Common myeloid progenitor, CD34-positive (primary cell): Measurements from ENCODE around the gene SCUBE1.

Experiments used
- CTCF ChIA-PET: fragments of 350-600 bp; sonication (Branson Sonifier 250); formaldehyde crosslinking; loops from one replicate; lab custom pipeline; 2021; ENCODE audit warnings: antibody characterized with exemption; lab: Charles Lee
- POLR2A ChIA-PET: fragments of 350-600 bp; sonication (Branson Sonifier 250); formaldehyde crosslinking; loops from one replicate; lab custom pipeline; 2021; ENCODE audit warnings: antibody characterized with exemption; lab: Charles Lee
- DNase-seq, 3 donors: peaks; one replicate each; pipeline versions ENCODE4 v3.0.0 to v3.0.0-alpha.2; 2013
- H3K27ac ChIP-seq, 2 experiments: 1 replicate in 1 of 2; 2 replicates in 1 of 2; pipeline ENCODE4 v1.7.0; 2013; ENCODE audit warnings: inconsistent platforms in 2 of 2, low read length in 2 of 2, mild to moderate bottlenecking in 2 of 2, low read depth in 1 of 2, moderate library complexity in 1 of 2; ENCODE audit not compliant: severe bottlenecking in 2 of 2, insufficient read depth in 1 of 2, poor library complexity in 1 of 2
- H3K27me3 ChIP-seq, 5 experiments: replicated peaks in 2 of 5; 1 replicate in 3 of 5; 2 replicates in 2 of 5; pipeline versions ENCODE4 v1.6.1 to v1.7.0; 2013; ENCODE audit warnings: low read length in 4 of 5, mild to moderate bottlenecking in 2 of 5, moderate library complexity in 2 of 5, inconsistent platforms in 1 of 5; ENCODE audit not compliant: insufficient read depth in 5 of 5, control insufficient read depth in 4 of 5
- H3K36me3 ChIP-seq, 4 experiments: 1 replicate in 2 of 4; 2 replicates in 2 of 4; pipeline versions ENCODE4 v1.6.1 to v1.7.0; 2013; ENCODE audit warnings: low read length in 3 of 4, control low read depth in 1 of 4, mild to moderate bottlenecking in 1 of 4; ENCODE audit not compliant: control insufficient read depth in 4 of 4, insufficient read depth in 4 of 4
- H3K4me1 ChIP-seq, 4 experiments: 1 replicate in 3 of 4; 2 replicates in 1 of 4; pipeline versions ENCODE4 v1.6.1 to v1.7.1; 2013; ENCODE audit warnings: low read length in 3 of 4, mild to moderate bottlenecking in 3 of 4, control low read depth in 1 of 4, inconsistent platforms in 1 of 4, moderate library complexity in 1 of 4; ENCODE audit not compliant: control insufficient read depth in 4 of 4, insufficient read depth in 4 of 4; ENCODE audit errors: control extremely low read depth in 1 of 4
- H3K4me3 ChIP-seq, 7 experiments: 1 replicate in 4 of 7; 2 replicates in 3 of 7; pipeline versions ENCODE4 v1.5.1 to v1.7.0; 2013; ENCODE audit warnings: mild to moderate bottlenecking in 7 of 7, low read length in 6 of 7, moderate library complexity in 6 of 7, inconsistent platforms in 2 of 7, low read depth in 2 of 7, control low read depth in 1 of 7; ENCODE audit not compliant: insufficient read depth in 4 of 7, control insufficient read depth in 1 of 7; ENCODE audit errors: extremely low read depth in 1 of 7
- H3K9me3 ChIP-seq, 5 experiments: 1 replicate in 4 of 5; 2 replicates in 1 of 5; pipeline versions ENCODE4 v1.6.1 to v1.7.1; 2013; ENCODE audit warnings: low read length in 4 of 5, mild to moderate bottlenecking in 2 of 5, inconsistent platforms in 1 of 5, low read depth in 1 of 5, moderate library complexity in 1 of 5; ENCODE audit not compliant: control insufficient read depth in 4 of 5, insufficient read depth in 2 of 5; ENCODE audit errors: control extremely low read depth in 1 of 5
- WGBS: methylation state at CpG from one replicate; pipeline ENCODE4 v1.1.5; 2013; ENCODE audit not compliant: insufficient coverage; 5-methylcytosine and 5-hydroxymethylcytosine counted together

SCUBE1 gene

GRCh38 chr22:43200031-43200430, 143.1 kb downstream of the SCUBE1 start:
- DNase-seq = no peak
- Histone ChIP-seq H3K36me3 (no peaks in the 10 kb centered on the region), H3K4me1 (peaks cover 0 to 4% (median under 1%) of the 10 kb centered on the region in 4 experiments), H3K9me3 (no peaks in the 10 kb centered on the region), H3K4me3 (no peak overlapping the region), H3K27ac (no peak overlapping the region), H3K27me3 (no peaks in the 10 kb centered on the region)
- WGBS = 86% methylated on average over 14 of the region's 17 CpGs
- ChIA-PET POLR2A (no interaction called here), CTCF (interaction anchor here (1.3 to 1.9 kb wide), 2 partner anchors 11 to 13 kb away, joined by 3 to 4 read pairs; partner anchors contain the start of gene TTLL12)

GRCh38 chr22:43199541-43199940, 143.6 kb downstream of the SCUBE1 start:
- ChIA-PET CTCF (interaction anchor here (1.9 kb wide), 1 partner anchor 12 kb away, joined by 4 read pairs; the partner anchor contains the start of gene TTLL12), POLR2A (no interaction called here)

GRCh38 chr22:43198936-43199335, 144.2 kb downstream of the SCUBE1 start:
- H3K36me3 ChIP-seq = no peaks in the 10 kb centered on the region
- H3K27me3 ChIP-seq = no peaks in the 10 kb centered on the region
- H3K9me3 ChIP-seq = no peaks in the 10 kb centered on the region
- ChIA-PET CTCF (no interaction called here), POLR2A (no interaction called here)
- peaks cover 0 to 4% (median under 1%) of the 10 kb centered on the region in 4 experiments for H3K4me1 ChIP-seq
- no peak overlapping the region for H3K27ac ChIP-seq
- DNase-seq = no peak
- 77% methylated on average over 5 of the region's 9 CpGs for WGBS
- H3K4me3 ChIP-seq = no peak overlapping the region

More at GRCh38 chr22:43199541-43199940, 143.6 kb downstream of the SCUBE1 start:
- Histone ChIP-seq H3K4me1 (peaks cover 0 to 4% (median under 1%) of the 10 kb centered on the region in 4 experiments), H3K27ac (no peak overlapping the region), H3K9me3 (no peaks in the 10 kb centered on the region), H3K36me3 (no peaks in the 10 kb centered on the region), H3K27me3 (no peaks in the 10 kb centered on the region), H3K4me3 (no peak overlapping the region)
- DNase-seq = no peak
- WGBS = 100% methylated on average over 2 of the region's 11 CpGs

- H3K9me3 ChIP-seq = no peaks in the 10 kb centered on the region
- no peak for DNase-seq
- no peak overlapping the region for H3K4me3 ChIP-seq
- ChIA-PET CTCF (interaction anchor here (1.4 kb wide), 1 partner anchor 9 kb away, joined by 3 read pairs; no protein-coding TSS in a partner anchor), POLR2A (no interaction called here)
- no peak overlapping the region for H3K27ac ChIP-seq
- WGBS = 67% methylated on average over 3 of the region's 5 CpGs
- H3K27me3 ChIP-seq = no peaks in the 10 kb centered on the region
- H3K4me1 ChIP-seq = peaks cover 0 to 4% (median under 1%) of the 10 kb centered on the region in 4 experiments
- H3K36me3 ChIP-seq = no peaks in the 10 kb centered on the region
Measured at GRCh38 chr22:43198126-43198525, 145.0 kb downstream of the SCUBE1 start.

GRCh38 chr22:43197271-43197941, 145.8 kb downstream of the SCUBE1 start:
- Histone ChIP-seq H3K4me1 (peaks cover 0 to 4% (median under 1%) of the 10 kb centered on the region in 4 experiments), H3K4me3 (no peak overlapping the region), H3K9me3 (no peaks in the 10 kb centered on the region), H3K36me3 (no peaks in the 10 kb centered on the region), H3K27me3 (no peaks in the 10 kb centered on the region), H3K27ac (no peak overlapping the region)
- ChIA-PET POLR2A (no interaction called here), CTCF (interaction anchor here (0.6 to 1.4 kb wide), 2 partner anchors 8 to 81 kb away, joined by 3 read pairs; no protein-coding TSS in a partner anchor)
- peak in 2 of 3 donors; percentile 48 to 49 for DNase-seq
- WGBS = 76% methylated on average over 15 of the region's 22 CpGs

GRCh38 chr22:43191831-43192230, 151.3 kb downstream of the SCUBE1 start:
- DNase-seq = no peak
- POLR2A ChIA-PET = no interaction called here
- no peak overlapping the region for H3K27ac ChIP-seq
- CTCF ChIA-PET = interaction anchor here (0.6 to 1.0 kb wide), 2 partner anchors 33 to 39 kb away, joined by 5 to 7 read pairs; no protein-coding TSS in a partner anchor
- H3K9me3 ChIP-seq = peaks cover 0 to 11% (median 0%) of the 10 kb centered on the region in 5 experiments
- H3K27me3 ChIP-seq = no peaks in the 10 kb centered on the region
- no peak overlapping the region for H3K4me3 ChIP-seq
- no peaks in the 10 kb centered on the region for H3K36me3 ChIP-seq
- peaks cover 2 to 7% (median 4%) of the 10 kb centered on the region in 4 experiments for H3K4me1 ChIP-seq
